Measurements from ENCODE around the gene NFS1. TPM values are rescaled to one million over a fixed set of nuclear protein-coding genes. Genes with fewer than 3 reads are reported as not detected.

Gene NFS1
- total RNA-seq, 1 experiment from 2014 or later: 42.8 TPM

DNA sequence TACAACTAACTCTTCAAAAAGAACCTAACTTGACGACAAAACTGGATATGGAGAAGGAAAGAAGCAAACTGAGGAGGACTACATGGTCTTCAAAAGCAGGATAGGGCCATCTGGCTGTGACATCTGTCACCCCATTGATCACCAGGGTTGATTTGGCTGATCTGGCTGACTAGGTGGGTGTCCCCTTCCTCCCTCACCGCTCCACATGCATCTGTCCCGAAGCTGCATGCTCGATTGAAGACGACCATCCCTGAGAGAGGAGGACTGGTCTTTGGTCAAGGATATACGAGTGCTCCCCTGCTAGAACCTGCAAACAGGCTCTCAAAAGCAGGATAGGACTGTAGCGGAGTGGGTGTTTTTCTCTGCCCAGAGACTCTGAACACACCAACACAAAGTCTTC is 56.1 kb downstream of the NFS1 start:
- DNase-seq (ENCODE audit: low read depth): no peak

GRCh38 chr20:35641743-35642142 is 57.4 kb downstream of the NFS1 start:
- DNase-seq (ENCODE audit: low read depth): no peak

DNA sequence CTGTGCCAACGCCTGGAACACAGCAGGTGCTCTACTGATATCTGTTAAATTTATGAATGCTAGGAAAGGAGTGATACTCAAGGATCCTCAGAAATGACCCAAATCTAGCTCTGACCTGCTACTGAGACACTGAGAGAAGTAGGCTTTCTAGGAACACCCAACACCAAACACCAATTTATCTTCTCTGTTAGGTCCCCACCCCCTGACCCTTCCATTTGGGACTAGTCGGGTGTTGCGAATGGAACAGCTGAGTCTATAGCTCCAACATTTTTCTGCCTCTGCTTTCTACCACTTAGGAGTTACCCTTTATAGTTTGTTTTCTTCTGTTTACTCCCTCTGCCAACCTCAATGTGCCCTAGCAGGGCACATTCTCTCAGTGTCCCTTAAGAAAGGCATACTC is 58.4 kb downstream of the NFS1 start:
- no peak for DNase-seq (ENCODE audit: low read depth)

DNA sequence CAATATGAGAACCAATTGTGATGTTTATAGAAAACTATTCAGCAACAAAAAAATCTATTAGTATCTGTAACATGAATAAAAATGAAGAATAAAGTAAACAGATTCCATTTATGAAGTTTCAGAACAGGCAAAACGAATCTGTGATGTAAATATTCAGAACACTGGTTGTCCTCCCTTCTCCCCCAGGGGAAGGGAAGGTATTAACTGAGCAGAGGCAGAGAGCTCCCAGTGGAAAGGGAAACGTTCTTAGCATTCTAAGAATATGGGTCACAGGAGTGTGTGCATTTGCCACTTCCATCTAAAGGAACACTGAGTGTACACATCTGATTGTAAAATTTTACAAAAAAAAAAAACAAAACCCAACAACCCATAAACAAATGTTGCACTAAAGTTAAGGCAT is 60.4 kb downstream of the NFS1 start:
- DNase-seq (ENCODE audit: low read depth): no peak

- DNase-seq (ENCODE audit: low read depth): no peak
These were observed 61.9 kb downstream of the NFS1 start for GRCh38 chr20:35637276-35637675.

- DNase-seq (ENCODE audit: low read depth): no peak
These were observed 63.1 kb downstream of the NFS1 start for GRCh38 chr20:35636095-35636494.

GRCh38 chr20:35635652-35636051 is 63.5 kb downstream of the NFS1 start:
- no peak for DNase-seq (ENCODE audit: low read depth)

DNA sequence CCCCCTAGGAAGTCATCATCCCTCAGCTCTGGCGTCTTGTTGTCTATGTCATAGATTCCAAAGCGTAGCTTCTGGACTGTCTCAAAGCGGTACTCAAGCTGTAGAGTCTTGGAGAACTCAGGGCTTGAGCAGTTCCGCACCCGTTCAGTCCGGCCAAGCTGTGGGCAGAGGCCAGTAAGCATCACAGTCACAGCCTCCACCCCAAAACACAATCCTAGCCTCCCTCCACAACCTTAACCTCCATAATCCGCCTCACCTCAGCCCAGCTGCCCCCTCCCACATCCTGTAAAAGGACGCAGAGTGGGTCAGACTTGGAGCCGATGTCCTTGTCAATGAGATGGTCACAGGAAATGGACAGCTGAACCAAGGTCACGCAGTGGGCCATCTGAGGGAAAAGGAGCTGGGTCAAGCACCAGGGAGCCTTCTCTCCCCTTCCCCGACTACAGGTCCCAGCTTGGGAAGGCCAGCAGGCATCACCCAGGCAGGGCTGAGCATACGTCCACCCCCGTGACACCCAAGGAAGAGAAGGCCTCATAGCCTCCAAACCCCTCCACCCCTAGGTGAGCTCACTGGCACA is 66.5 kb downstream of the NFS1 start:
- no peak for DNase-seq (ENCODE audit: low read depth)

- no peak for DNase-seq (ENCODE audit: low read depth)
These were observed 68.5 kb downstream of the NFS1 start for GRCh38 chr20:35630636-35631035.

DNA sequence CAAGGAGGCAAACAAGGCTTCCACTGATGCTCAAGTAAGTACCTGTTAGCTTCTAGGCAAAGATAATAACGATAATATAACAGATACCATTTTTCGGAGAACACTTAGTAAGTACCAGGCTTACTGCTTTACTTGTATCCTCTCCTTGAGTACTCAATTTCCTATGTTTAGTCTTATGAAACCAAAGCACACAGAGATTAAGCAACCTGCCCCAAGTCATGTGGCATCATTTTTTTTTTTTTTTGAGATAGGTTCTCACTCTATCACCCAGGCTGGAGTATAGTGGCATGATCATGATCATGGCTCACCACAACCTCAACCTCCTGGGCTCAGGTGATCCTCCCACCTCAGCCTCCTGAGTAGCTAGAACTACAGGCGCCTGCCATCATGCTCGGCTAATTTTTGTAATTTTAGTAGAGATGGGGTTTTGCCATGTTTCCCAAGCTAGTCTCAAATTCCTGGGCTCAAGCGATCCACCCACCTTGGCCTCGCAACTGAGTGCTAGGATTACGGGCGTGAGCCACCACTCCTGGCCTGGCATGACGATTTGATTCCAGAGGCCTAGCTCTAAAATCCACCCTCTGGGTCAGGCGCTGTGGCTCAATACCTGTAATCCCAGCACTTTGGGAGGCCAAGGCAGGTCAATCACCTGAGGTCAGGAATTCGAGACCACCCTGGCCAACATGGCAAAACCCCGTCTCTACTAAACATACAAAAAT is 69.6 kb downstream of the NFS1 start:
- no peak for DNase-seq (ENCODE audit: low read depth)

GRCh38 chr20:35627121-35627520 is 72.0 kb downstream of the NFS1 start:
- no peak for DNase-seq (ENCODE audit: low read depth)

GRCh38 chr20:35626386-35627001 is 72.7 kb downstream of the NFS1 start:
- DNase-seq (ENCODE audit: low read depth): no peak

DNA sequence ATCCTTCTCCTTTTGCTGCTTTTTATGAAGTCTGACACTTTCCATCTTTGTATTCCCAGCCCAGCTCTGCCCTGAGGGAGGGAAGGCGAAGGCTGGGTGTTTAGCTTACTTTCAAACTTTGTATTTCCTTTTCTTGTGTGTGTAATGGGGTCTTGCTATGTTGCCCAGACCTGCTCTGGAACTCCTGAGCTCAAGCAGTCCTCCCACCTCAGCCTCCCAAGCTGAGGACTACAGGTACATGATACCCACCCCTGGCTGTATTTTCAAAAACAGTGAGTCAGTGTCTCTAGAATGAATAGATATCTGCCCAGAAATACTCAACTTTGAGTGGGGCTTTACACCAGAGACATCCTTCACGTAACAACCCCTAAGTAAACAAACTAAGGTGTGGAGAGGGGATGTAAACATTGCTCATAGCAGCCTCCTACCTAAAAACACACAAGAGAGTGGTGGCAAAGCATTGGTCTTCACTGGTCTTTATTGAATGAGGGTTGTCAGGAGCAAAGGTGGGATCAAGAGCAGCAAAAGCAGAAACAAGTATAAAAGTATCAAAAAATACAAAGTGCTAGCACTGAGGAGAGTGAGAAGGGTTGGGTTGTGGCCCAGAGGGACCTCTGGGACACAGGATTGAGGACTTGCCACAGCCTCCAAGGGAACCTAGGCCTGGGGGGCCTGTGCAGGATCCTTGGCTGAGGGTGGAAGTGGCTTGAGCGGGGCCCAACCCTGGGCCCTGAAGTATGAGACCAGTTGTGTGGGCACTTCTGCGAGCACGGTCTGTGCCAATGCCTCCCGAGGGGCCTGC is 73.4 kb downstream of the NFS1 start:
- no peak for DNase-seq (ENCODE audit: low read depth)

DNA sequence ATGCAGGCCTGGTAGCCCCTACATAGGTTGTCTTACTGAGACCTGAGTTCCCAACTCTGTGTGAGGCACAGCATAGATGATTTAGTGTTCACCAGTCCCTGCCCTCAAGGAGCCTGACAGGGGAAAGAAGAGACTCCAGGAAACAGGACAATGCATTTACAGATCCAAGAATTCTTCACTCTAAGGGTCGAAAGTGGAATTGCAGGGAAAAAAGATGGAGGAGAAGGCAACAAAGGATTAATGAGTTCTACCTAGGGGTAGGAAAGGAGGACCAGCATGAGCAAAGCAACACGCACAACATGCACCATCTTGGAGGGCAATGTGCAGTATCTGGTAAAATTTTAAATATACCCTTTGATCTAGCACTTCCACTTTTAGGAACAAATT is 77.6 kb downstream of the NFS1 start:
- DNase-seq (ENCODE audit: low read depth): no peak

GRCh38 chr20:35620818-35621559 is 78.2 kb downstream of the NFS1 start:
- DNase-seq (ENCODE audit: low read depth): no peak

DNA sequence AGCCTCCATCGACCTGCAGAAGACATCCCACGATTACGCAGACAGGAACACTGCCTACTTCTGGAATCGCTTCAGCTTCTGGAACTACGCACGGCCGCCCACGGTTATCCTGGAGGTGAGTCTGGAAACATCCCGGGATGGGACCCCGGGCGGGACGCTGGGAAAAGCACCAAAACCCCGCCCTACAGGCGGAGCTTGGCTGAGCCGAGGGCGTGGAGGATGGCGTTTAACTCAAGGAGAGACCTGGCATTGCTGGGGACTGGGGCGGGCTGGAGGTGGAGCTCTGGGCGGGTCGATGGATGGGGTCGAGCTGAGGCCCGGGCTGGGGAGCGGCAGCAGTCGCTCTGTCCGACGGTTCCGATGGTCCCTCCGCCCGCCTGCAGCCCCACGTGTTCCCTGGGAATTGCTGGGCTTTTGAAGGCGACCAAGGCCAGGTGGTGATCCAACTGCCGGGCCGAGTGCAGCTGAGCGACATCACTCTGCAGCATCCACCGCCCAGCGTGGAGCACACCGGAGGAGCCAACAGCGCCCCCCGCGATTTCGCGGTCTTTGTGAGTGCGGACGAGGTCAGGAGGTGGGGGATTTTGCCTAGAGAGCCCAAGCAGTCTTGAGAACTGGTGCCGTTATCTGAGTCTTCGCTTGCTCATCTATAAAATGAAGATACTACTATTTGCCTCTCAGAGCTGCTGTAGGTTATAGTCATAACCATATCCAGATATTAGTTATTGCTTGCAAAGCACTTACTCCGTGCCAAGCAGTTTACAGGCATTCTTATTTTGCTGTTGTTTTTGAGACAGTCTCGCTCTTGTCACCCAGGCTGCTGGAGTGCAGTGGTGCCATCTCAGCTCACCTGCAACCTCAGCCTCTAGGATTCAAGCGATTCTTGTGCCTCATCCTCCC is 79.7 kb downstream of the NFS1 start:
- DNase-seq (ENCODE audit: low read depth): peak; percentile 92

- peak; percentile 37 for DNase-seq (ENCODE audit: low read depth)
These were observed 80.7 kb downstream of the NFS1 start for GRCh38 chr20:35618263-35619131.
